Measurements from ENCODE around the gene ARHGEF7.

Gene ARHGEF7

GRCh38 chr13:111131611-111132010 is 16.5 kb downstream of the ARHGEF7 start:
- no peak overlapping the region for H3K27ac ChIP-seq
- DNase-seq (ENCODE audit: low read depth, low spot score) = no peak

GRCh38 chr13:111132948-111133347 is 17.8 kb downstream of the ARHGEF7 start:
- H3K27ac ChIP-seq = no peak overlapping the region
- DNase-seq (ENCODE audit: low read depth, low spot score) = no peak

GRCh38 chr13:111139452-111139851 is 24.3 kb downstream of the ARHGEF7 start:
- DNase-seq (ENCODE audit: low read depth, low spot score) = no peak
- H3K27ac ChIP-seq = no peak overlapping the region

GRCh38 chr13:111139873-111140561 is 24.9 kb downstream of the ARHGEF7 start:
- no peak overlapping the region for H3K27ac ChIP-seq
- DNase-seq (ENCODE audit: low read depth, low spot score) = no peak

- H3K27ac ChIP-seq = no peak overlapping the region
- no peak for DNase-seq (ENCODE audit: low read depth, low spot score)
Observed at GRCh38 chr13:111140562-111141105, 25.5 kb downstream of the ARHGEF7 start.

GRCh38 chr13:111142472-111142871 is 27.4 kb downstream of the ARHGEF7 start:
- DNase-seq (ENCODE audit: low read depth, low spot score) = no peak
- H3K27ac ChIP-seq = no peak overlapping the region

- DNase-seq (ENCODE audit: low read depth, low spot score) = no peak
- no peak overlapping the region for H3K27ac ChIP-seq
Observed at GRCh38 chr13:111143865-111144540, 28.9 kb downstream of the ARHGEF7 start.

- no peak overlapping the region for H3K27ac ChIP-seq
Observed at GRCh38 chr13:111145071-111145470, 30.0 kb downstream of the ARHGEF7 start.

GRCh38 chr13:111145506-111145905 is 30.4 kb downstream of the ARHGEF7 start:
- no peak overlapping the region for H3K27ac ChIP-seq
- no peak for DNase-seq (ENCODE audit: low read depth, low spot score)

More at GRCh38 chr13:111145071-111145470, 30.0 kb downstream of the ARHGEF7 start:
- DNase-seq (ENCODE audit: low read depth, low spot score) = no peak

GRCh38 chr13:111152844-111153243 is 37.7 kb downstream of the ARHGEF7 start:
- DNase-seq (ENCODE audit: low read depth, low spot score) = no peak
- peak overlapping the region; percentile 94 for H3K27ac ChIP-seq

- peak overlapping the region; percentile 94 for H3K27ac ChIP-seq
- DNase-seq (ENCODE audit: low read depth, low spot score) = peak; percentile 56
Observed at GRCh38 chr13:111153279-111153976, 38.3 kb downstream of the ARHGEF7 start.

GRCh38 chr13:111153977-111154332 is 38.8 kb downstream of the ARHGEF7 start:
- H3K27ac ChIP-seq = peak overlapping the region; percentile 94
- no peak for DNase-seq (ENCODE audit: low read depth, low spot score)

GRCh38 chr13:111156421-111156820 is 41.3 kb downstream of the ARHGEF7 start:
- no peak for DNase-seq (ENCODE audit: low read depth, low spot score)

GRCh38 chr13:111158136-111158805 is 43.2 kb downstream of the ARHGEF7 start:
- H3K27ac ChIP-seq = no peak overlapping the region
- no peak for DNase-seq (ENCODE audit: low read depth, low spot score)

More at GRCh38 chr13:111156421-111156820, 41.3 kb downstream of the ARHGEF7 start:
- no peak overlapping the region for H3K27ac ChIP-seq

- no peak for DNase-seq (ENCODE audit: low read depth, low spot score)
- H3K27ac ChIP-seq = no peak overlapping the region
Observed at GRCh38 chr13:111159362-111160320, 44.5 kb downstream of the ARHGEF7 start.

GRCh38 chr13:111160648-111161047 is 45.5 kb downstream of the ARHGEF7 start:
- no peak overlapping the region for H3K27ac ChIP-seq
- no peak for DNase-seq (ENCODE audit: low read depth, low spot score)

GRCh38 chr13:111161601-111162600 is 46.8 kb downstream of the ARHGEF7 start:
- no peak overlapping the region for H3K27ac ChIP-seq

More at GRCh38 chr13:111161601-111162600, 46.8 kb downstream of the ARHGEF7 start:
- no peak for DNase-seq (ENCODE audit: low read depth, low spot score)
